ENCODE measurements around the gene SIGLEC14.
"Not testable (repeated sequence)": the region's sequence is repeated elsewhere in the genome, so short reads cannot be mapped to it uniquely, and the experiment has no call there.

SIGLEC14 gene, protein sequence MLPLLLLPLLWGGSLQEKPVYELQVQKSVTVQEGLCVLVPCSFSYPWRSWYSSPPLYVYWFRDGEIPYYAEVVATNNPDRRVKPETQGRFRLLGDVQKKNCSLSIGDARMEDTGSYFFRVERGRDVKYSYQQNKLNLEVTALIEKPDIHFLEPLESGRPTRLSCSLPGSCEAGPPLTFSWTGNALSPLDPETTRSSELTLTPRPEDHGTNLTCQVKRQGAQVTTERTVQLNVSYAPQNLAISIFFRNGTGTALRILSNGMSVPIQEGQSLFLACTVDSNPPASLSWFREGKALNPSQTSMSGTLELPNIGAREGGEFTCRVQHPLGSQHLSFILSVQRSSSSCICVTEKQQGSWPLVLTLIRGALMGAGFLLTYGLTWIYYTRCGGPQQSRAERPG

DNA sequence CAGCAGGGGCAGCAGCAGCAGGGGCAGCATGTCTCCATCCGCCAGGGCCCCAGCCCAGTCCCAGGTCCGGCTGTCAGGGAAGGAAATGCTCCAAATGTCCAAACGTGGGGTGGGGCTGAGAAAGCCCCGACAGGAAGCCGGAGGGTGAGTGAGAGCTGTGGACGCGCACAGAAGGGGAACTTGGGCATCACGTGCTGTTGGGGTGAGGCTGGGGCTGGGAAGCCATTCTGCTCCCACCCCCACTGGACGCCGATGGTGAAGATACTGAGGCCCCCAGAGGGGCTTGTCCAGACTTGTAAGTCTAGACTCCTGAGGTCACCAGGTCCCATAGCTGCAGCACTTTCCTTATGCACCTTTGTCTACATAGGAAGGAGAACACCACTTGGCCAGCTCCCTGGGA is at the start of gene SIGLEC14:
TSS of gene SIGLEC14 (minus strand) at position 96 of the 400 bp plus-strand sequence. CDS start at position 30, 66 bp downstream.
- DNase-seq (ENCODE audit: low read depth, low spot score), result not testable (repeated sequence)

DNA sequence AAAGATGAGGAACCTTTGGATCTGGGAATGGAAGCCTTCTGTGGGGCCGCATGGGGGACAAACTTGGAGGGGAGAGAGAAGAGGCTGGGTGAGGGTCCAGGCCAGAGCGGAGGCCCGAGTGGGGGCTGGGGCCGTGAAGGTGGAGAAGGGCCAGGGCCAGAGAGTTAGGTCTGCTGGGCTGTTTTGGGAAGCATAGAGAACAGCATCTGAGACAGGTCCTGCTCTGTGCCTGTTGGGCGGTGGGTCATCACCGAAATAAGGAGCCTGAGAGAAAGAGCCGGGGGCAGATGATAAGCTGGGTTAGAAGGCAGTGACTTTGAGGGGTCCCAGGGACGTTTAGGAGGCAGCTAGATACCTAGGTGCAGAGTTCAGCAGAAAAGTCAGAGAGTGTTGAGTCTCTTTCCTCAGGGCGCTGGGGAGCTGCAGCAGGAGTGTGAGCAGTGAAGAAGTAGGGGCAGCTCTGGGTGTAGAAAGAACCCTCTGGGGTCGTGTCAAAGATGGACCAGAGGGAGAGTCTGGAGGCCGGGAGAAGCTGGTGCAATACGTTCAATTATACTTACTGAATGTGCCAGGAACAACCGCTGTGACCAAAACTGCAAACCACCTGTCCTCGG is 49.2 kb upstream of the SIGLEC14 start:
- no peak for DNase-seq (ENCODE audit: low read depth, low spot score)

DNA sequence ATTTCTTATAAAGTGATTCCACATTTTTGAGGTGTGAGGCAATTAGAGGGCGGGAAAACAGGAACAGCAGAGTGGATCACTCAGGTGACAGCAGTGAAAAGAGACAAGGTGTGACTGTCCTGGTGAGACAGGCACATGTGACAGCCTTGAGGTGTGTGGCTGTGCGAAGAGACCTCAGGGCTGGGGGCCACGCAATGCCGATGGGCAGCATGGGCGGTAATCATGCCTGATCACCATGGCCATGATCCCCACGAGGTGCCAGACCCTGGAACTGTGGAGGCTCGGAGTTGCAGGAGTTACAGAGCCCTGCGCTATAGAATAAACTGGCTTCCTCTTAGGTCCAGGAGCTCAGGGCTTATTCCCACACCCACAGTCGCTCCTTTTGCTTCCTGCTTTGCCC is 48.5 kb upstream of the SIGLEC14 start:
- no peak for DNase-seq (ENCODE audit: low read depth, low spot score)

DNA sequence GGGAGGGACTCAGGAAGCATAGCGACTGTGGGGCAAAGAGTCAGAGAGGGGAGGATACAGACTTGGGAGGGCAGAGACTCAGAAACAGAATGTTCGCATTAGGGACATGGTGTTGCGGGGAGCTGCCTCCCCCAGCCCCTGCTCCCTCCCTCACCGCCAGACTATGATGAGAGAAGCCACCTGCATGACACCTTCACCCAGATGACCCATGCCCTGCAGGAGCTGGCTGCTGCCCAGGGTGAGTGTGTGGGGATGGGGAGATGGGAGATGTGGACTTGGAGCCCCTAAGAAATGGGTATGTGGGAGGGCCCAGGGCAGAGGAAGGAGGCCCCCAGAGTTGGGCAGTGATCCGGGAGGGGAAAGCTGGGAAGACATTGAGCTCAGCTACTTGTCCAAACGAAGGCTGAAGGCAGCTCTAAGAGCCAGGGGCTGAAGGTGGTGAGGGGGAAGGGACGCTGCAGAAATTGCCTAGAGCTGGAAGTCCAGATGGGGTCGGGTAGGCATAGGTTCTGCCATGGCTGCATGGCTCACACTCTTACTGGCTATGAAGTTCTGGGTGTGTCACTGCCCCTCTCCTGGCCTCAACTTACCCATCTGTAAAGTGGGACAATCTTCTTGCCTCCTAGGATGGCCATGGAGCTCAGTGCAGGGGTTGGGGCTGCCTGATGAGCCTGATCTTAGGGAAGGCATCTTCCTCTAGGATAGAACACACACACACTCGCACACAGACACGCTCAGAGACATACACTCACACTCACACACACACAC is 47.9 kb upstream of the SIGLEC14 start:
- no peak for DNase-seq (ENCODE audit: low read depth, low spot score)

DNA sequence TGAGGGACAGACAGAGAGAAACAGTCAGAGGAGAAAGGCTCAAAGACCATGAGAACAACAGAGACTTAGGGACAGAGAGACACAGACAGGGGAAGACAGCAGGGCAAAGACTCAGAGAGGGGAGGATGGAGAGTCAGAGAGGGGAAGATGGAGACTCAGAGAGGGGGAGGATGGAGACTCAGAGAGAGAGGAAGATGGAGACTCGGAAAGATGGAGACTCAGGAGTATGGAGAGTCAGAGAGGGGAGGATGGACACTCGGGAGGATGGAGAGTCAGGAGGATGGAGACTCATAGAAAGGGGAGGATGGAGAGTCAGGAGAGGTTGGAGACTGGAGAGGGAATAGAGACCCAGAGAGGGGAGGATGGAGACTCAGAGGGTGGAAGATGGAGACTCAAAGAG is 47.2 kb upstream of the SIGLEC14 start:
- no peak for DNase-seq (ENCODE audit: low read depth, low spot score)

DNA sequence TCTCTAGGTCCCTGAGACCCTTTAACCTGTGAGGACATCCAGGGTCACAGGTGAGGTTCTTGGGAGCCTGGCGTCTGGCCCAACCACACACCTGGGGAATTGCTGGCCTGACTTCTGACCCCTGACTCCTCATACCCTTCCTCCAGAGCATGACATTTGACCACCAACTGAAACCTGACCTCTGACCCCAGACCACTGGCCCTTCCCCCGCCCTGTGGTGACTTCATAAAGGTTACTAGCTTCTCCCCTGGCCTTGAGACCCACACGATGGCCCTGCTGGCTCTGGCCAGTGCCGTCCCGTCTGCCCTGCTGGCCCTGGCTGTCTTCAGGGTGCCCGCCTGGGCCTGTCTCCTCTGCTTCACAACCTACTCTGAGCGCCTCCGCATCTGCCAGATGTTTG is 46.6 kb upstream of the SIGLEC14 start, which contains the start of gene SPACA6:
TSS of gene SPACA6 (plus strand) at position 71 of the 400 bp plus-strand sequence. CDS start at position 268, 197 bp downstream.
- no peak for DNase-seq (ENCODE audit: low read depth, low spot score)

DNA sequence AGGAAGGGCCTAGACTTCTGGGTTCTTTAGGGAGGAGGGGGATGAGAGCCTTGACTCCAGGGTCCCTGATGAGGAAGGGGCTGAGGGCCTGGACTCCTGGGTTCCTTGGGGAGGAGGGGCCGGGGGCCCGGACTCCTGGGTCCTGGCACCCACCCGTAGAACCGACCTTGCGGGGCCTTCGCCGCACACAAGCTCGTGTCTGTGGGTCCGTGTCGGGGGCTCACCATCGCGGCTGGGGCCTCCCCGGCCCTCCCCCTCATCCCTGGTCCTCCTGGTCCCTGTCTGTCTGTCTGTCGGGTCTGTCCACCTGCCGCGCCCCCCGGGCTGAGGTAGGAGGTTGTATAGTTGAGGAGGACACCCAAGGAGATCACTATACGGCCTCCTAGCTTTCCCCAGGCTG is 45.8 kb upstream of the SIGLEC14 start:
- DNase-seq (ENCODE audit: low read depth, low spot score), result no peak

DNA sequence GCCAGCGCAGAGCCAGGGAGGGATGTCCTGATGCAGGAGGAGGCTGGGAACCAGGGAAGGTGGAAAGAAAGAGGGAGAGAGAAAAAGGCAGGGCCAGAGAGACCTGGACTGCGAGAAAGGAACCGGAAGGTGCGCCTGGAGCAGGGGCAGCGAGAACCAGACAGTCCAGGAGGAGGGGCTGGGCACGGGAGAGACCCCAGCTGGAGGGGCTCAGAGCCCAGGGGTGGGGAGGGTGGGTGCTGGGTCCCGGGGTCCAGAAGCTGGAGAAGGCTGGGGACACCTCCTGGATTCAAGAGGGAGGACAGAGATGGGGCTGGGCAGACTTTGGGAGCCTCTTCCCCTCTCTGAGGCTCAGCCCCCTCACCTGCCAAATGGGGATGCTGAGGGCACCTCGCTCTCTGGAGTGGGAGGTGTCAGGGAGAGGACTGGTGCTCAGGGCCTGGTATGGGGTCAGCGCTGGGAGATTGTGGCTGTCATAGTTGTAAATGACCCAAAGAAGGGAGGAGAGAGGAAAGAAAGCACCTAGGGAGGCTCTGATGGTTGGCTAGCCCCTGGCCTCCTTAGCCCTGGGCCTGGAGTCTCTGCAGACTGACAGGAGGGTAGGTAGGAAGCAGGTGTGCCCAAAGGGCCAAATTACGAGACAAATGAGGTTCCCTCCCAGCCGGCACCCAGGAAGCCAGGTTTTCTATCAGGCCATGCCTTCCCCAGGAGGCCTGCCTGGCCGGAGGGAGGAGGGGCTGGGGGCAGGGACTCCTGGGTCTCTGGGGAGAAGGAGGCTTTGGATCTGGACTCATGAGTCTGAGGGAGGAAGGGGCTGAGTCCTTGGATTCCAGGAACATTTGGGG is 45.2 kb upstream of the SIGLEC14 start:
- no peak for DNase-seq (ENCODE audit: low read depth, low spot score)

DNA sequence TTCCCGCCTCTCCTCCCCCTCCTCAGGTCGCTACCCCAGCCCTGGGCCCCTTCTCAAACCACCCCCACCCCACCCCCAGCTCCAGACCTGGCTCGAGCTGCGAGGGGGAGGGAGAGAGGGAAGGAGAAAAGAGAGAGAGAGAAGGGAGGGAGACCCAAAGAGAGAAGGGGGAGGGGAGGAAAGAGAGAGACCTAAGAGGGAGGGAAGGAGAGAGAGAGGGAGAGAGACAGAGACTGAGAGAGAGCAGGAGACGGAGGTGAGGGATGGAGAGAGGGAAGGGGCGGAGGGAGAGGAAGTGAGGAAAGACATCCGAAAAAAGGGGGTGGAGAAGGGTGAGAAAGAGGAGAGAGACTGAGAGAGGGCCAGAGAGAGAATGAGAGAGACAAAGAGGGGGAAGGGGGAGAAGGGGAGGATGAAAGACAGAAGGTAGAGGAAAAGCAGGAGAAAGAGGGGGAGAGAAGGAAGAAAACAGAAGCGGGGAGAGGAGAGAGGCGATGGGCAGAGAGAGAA is 44.5 kb upstream of the SIGLEC14 start:
- DNase-seq (ENCODE audit: low read depth, low spot score), result peak; percentile 43

DNA sequence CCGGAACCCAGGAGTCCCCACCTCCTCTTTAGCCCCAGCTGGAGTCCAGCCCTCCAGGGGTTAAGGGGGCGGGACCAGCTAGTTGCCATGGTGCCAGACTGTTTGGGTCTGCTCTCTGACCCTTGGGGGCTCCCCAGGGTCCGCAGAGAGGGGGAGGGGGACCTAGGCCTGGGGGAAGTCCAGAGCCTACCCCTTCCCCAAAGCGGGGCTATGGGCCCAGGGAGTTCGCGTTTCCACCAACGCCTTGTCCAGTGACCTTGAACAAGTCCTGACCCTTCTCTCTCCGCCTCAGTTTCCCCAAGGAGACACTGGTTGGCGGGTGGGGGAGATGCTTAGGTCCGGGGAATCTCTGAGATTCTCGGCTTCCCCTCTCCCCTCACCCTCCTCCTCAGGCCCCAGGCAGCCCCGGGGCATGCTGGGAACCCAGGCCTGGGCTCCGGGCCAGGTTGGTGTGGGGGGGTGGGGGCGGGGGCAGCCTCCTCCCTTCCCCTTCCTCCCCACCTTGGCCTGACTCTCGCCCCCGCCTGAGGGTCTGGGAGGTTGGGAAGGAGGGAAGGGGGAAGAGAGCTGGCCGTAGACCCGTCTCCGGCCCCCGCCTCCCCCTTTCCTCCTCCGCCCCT is 43.9 kb upstream of the SIGLEC14 start:
- DNase-seq (ENCODE audit: low read depth, low spot score), result peak; percentile 88

DNA sequence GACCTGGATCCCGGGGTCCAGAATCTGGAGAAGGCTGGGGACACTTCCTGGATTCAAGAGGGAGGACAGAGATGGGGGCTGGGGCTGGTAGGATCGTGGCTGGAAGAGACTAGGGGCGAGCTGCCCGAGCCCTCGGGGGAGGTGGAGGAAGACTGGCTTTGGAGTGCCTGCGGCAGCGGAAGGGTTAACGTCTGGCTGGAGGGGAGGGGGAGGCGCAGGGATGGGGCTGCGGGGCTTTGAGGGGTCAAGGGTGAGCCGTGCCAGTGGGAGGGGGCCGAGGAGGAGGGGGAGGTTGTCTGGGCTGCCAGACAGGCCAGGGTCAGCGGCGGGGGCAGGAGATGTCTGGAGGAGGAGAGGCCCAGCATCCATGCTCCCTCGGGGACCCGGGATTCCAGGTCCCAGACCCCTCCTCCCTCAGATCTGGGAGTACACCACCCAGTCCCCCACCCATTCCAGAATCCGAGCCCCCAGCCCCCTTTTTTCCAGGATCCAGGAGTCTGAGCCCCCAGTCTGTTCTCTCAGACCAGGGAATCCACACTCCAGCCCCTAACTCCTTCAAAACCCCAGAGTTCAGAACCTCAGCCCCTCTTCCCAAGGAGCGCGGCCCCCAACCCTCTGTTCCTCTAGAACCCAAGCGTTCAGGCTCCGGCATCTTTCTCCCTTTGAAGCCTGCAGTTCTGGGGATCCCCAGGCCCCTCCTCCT is 43.3 kb upstream of the SIGLEC14 start:
- peak; percentile 81 for DNase-seq (ENCODE audit: low read depth, low spot score)

DNA sequence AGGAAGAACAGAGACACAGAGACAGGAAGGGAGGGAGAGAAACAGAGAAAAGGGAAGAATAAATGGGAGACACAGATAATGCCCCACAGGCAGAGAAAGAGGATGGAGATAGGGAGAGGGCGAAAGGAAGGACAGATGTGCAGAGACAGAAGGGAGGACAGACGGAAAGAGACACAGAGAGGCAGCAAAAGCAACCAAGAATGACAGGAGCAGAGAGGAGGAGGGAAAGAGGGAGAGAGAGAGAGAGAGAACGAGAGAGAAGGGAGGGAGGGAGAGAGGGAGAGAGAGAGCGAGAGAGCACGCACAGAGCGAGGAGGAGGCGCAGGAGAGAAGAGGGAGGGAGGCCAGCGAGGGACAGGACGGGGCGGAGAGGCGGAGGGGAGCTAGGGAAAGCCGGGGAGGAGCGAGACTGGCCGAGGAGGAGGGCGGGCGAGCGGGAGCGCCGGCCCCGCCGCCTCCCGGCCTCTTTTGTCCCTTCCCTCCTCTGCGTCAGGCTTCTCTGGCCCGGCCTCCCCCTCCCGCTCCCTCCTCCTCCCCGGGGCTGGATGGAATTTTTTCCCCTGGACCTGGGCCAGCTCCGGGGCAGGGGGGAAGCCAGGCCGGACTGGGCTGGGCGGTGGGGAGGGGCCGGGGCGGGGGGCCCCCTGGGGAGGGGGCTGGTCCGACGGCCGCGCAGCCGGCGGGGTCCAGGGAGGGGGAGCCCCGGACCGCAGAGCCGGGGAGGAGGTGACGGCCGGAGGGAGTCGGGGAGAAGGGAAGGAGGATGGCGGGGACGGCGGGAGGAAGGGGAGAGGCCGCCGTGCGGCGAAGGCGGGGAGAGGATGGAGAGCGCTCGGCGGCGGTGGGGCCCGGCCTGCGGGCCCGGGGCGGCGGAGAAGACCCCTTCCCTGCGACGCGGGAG is 42.3 kb upstream of the SIGLEC14 start:
- DNase-seq (ENCODE audit: low read depth, low spot score), result peak; percentile 93

DNA sequence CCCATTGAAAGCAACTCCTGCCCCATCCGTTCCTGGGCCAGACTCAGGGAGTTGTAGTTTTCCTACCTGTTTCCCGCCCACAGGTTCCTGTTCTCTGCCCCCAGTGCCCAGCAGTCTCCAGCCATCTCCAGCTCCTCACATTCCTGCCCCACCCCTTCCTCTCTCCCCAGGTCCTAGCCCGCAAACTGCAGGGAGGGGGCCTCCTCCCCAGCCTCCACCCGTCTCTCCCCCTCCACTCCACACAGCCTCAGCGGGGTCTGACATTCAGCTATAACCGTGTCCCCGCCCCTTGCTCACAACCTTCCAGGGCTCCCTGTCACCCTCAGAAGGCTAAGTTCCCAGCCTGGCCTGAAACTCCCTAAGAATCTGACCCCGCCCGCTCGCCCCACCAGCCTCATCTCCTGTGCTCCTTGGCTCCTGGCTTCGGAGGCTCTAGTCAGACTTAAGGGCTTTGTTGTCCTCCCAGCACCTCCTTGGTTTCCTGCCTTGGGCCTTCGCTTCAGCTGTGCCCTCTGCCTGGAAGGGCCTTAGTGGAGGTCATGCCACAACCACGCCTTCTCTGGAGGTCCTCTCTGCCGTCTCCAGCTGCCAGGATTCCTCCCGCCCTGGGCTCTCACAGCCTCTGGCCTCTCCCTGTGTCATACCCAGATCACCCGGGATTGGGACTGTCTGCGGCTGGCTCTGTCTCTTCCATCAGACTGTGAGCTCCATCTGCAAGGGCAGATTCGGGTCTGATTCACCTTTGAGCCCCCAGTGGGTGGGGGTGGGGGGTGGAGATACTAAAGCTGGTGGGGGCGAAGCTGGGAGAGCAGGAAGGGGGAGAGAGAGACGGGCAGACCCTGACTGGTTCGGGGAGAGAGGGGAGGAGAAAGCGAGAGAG is 41.4 kb upstream of the SIGLEC14 start:
- DNase-seq (ENCODE audit: low read depth, low spot score), result peak; percentile 83

DNA sequence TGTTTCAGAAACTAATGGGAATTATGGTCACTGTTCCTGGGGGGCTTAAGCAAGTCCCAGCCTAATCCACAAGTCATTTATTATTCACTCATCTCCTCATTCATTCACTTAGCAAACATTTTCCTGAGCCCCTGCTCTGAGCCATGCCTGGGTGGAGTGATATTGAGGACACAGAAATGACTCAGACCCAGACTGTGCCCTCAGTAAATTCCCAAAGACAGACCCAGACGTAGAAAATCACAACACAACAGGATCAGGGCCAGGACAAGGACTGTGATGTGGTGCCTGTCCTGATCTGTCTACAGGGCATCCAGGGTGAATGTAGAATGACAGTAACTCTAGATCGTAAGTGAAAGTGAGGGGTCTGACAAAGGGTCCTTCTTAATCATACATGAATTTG is 39.5 kb upstream of the SIGLEC14 start:
- no peak for DNase-seq (ENCODE audit: low read depth, low spot score)

DNA sequence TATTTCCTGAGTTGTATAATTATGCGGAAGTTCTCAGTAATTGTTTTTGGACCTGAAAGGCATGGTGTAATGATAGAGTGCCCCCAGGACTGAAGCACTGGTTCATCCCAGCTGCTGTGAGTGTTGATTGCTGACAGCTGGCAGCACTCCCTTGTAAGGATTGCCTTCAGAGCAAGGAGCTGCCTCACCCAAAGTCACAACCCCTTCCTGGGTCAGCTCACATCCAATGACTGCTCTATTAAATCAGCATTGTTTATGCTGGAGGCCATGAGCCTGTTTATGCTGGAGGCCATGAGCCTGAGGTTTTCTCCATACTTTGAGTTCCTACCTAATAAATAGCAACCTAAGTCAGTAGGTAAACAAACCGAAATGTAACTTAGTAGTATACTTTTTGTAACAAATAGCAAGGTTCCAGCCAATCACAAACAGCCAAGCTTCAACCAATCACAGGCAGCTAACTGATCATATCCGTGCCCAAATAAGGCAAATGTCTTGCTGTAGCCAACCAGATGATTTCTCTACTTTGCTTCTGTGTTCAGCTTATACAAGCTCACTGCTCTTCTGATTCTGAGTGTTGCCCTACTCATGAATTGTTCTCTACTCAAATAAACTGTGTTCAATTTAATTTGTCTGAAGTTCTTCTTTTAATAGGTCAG is 34.8 kb upstream of the SIGLEC14 start:
- DNase-seq (ENCODE audit: low read depth, low spot score), result peak; percentile 48

DNA sequence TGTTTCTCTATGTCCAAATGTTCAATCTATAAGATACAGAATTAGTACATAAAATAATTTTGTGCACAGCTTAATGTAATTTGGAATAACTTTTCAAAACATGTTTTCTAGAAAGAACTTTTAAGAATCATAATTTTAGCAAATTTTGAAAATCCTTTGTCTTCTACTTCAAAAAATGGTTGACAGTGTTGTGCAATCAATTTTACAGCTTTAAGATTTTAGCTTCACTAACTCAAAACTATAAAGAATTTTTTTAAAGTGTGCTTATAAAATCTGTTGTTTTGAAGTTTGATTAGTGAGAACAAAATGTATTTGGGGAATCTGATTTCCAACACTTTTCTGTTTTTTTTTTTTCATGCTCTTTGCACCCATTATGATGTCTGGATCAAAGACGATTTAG is 33.8 kb upstream of the SIGLEC14 start:
- DNase-seq (ENCODE audit: low read depth, low spot score), result no peak

DNA sequence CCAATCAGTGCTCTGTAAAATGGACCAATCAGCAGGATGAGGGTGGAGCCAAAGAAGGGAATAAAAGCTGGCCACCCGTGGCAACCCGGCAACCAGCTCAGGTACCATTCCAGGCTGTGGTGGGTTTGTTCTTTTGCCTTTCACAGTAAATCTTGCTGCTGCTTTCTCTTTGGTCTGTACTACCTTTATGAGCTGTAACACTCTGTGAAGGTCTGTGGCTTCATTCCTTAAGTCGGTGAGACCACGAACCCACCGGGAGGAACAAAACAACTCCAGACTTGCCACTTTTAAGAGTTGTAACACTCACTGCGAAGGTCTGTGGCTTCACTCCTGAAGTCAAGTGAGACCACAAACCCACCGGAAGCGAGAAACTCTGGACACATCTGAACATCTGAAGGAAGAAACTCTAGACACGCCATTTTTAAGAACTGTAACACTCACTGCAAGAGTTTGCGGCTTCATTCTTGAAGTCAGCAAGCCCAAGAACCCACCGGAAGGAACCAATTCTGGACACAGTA is 30.0 kb upstream of the SIGLEC14 start:
- DNase-seq (ENCODE audit: low read depth, low spot score), result no peak

Measured in ELF-1 (cell line).